22Rv1 (cell line): ENCODE data around the gene GAL3ST1.

Experiments used
- H3K27ac ChIP-seq: fragments of 450-650 bp; 2 replicates; pipeline ENCODE4 v1.5.1; 2017
- ZFX ChIP-seq: fragments of 450-650 bp; IDR thresholded peaks from 2 replicates; pipeline ENCODE4 v1.6.1; 2017; ENCODE audit warnings: antibody characterized with exemption, borderline replicate concordance
- TF ChIP-seq, protein P1 (sequence below): fragments of 450-650 bp; IDR thresholded peaks from 2 replicates; pipeline ENCODE4 v1.5.1; 2017; ENCODE audit warnings: mild to moderate bottlenecking

GAL3ST1 gene

DNA sequence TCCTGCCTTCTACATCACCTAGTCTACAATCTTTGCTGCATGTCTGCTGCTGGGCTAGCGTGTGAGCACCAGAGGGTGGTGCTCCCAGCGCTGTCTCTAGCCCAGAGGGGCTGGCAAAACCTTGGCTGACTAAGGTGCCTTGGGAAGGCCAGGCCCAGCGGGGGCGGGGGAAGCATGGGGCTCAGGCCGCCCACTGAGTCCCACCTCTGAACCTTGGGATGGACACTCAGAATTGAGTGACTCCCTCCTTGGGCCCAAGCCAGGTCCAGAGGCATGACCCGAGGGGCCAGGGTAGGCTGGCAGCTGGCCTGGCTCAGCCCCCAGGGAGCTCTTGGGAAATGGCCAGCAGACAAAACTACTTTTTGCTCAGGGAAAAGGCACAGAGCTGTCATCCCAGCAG is 7.6 kb upstream of the GAL3ST1 start:
- TF ChIP-seq, protein P1, sequence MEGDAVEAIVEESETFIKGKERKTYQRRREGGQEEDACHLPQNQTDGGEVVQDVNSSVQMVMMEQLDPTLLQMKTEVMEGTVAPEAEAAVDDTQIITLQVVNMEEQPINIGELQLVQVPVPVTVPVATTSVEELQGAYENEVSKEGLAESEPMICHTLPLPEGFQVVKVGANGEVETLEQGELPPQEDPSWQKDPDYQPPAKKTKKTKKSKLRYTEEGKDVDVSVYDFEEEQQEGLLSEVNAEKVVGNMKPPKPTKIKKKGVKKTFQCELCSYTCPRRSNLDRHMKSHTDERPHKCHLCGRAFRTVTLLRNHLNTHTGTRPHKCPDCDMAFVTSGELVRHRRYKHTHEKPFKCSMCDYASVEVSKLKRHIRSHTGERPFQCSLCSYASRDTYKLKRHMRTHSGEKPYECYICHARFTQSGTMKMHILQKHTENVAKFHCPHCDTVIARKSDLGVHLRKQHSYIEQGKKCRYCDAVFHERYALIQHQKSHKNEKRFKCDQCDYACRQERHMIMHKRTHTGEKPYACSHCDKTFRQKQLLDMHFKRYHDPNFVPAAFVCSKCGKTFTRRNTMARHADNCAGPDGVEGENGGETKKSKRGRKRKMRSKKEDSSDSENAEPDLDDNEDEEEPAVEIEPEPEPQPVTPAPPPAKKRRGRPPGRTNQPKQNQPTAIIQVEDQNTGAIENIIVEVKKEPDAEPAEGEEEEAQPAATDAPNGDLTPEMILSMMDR: no peak
- TF ChIP-seq ZFX: no peak
- H3K27ac ChIP-seq: no peak overlapping the region

- H3K27ac ChIP-seq: no peak overlapping the region
- TF ChIP-seq, protein P1: no peak
- no peak for TF ChIP-seq ZFX
These were observed 6.4 kb upstream of the GAL3ST1 start for GRCh38 chr22:30580896-30581295.

- TF ChIP-seq, protein P1: no peak
- TF ChIP-seq ZFX: no peak
- no peak overlapping the region for H3K27ac ChIP-seq
These were observed 4.0 kb upstream of the GAL3ST1 start for GRCh38 chr22:30578481-30578880.

DNA sequence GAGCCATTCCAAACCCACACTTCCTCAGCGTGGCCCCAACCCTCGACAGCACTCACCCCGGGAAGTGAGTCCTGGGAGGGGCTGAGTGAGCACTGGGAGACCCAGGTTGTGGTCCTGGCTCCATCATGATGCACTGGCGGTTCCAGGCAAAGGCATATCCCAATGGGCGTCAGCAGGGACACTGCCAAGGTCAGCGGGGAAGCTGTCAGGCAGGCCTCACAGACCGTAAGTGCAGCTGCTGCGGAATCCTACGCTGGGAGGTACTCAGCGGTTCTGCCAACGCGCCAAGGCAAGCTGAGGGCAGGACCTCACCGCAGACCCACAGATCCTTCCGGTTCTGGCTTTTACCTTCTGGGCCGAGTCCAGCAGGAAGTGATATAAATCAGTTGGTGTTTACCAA is 1.4 kb upstream of the GAL3ST1 start:
- H3K27ac ChIP-seq: peak overlapping the region; percentile 91
- no peak for TF ChIP-seq ZFX
- TF ChIP-seq, protein P1: no peak

DNA sequence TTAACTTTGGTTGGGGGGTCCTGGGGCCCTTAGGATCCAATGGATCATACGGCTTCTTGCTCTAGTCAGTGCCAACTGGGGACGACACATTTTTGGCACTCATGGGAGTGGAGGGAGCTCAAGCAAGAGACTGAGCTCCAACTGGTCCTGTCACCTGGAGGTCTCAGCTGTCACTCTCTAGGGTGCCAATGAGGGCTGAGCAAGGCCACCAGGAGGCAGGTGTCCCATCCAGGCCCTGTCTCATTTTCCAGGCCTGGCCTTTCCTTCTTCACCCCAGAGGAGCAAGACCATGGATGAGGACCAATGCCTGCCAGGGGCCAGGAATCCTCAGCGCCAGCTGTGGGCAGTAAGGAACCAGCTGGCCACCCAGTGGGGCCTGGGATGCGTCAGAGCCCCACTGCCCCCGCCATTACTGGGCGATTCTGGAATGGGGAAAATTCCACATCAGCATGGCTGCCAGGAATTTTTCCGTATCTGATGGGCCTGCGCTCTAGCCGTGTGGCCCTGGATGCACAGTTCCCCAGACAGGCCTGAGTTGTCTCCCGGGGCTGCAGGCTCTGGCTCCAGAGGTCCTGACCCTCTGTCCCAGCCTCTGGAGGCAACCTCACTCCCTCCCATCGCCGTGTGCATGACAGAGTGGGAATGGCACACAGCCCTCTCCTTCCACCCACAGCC is 669 bp upstream of the GAL3ST1 start:
- TF ChIP-seq, protein P1: peak; percentile 19; the same call in 1 of the 2 replicates
- no peak for TF ChIP-seq ZFX
- H3K27ac ChIP-seq: peak overlapping the region; percentile 91

GRCh38 chr22:30573594-30574094 is 821 bp downstream of the GAL3ST1 start:
- TF ChIP-seq ZFX: no peak
- TF ChIP-seq, protein P1: no peak
- peak overlapping the region; percentile 91 for H3K27ac ChIP-seq

DNA sequence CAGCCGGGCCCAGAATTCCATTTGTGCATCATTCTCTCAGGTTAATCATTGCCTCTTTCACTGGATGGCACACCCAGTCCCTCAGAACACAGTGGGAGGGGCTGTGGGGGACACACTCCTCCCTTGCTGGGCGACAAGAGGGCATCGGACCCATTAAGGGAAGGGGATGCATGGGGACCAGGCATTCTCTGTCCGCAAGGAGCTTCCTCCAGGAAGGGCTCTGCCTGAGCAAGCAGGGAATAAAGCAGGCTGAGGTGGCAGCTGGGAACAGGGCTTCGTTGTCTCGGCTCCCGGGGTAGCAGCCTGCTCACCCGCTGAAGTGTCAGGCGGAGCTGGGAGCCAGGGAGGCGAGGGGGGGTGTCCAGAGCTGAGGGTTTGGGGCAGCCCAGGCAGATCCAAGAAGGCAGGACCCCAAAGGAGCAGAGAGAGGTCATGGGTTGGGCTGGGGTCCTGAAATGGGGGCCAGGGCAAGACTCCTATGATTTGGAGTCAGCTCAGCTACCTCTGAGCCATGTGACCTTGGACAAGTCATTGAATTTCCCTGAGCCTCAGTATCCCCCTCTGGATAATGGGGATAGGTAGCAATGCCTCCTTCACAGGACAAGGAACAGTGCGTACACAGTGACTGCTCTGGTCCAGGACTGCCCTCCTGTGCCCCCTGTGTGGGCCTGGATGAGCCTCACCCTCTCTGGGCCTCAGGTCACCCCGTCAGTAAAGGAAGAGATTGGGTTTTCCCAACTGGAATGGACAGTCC is 1.4 kb downstream of the GAL3ST1 start:
- peak overlapping the region; percentile 91 for H3K27ac ChIP-seq
- TF ChIP-seq, protein P1: no peak
- TF ChIP-seq ZFX: no peak
